ENCODE data around the gene GATA2.

Gene GATA2

GRCh38 chr3:128456776-128457715 lies 36.0 kb downstream of the GATA2 start:
- DNase-seq (ENCODE audit: low read depth, low spot score) = no peak

GRCh38 chr3:128455786-128456748 lies 36.9 kb downstream of the GATA2 start:
- no peak for DNase-seq (ENCODE audit: low read depth, low spot score)

GRCh38 chr3:128455116-128455515 lies 37.9 kb downstream of the GATA2 start:
- no peak for DNase-seq (ENCODE audit: low read depth, low spot score)

- DNase-seq (ENCODE audit: low read depth, low spot score) = no peak
Observed at GRCh38 chr3:128454310-128454618, 38.7 kb downstream of the GATA2 start.

GRCh38 chr3:128453501-128454309 lies 39.3 kb downstream of the GATA2 start:
- DNase-seq (ENCODE audit: low read depth, low spot score) = no peak

GRCh38 chr3:128452678-128453275 lies 40.2 kb downstream of the GATA2 start:
- no peak for DNase-seq (ENCODE audit: low read depth, low spot score)

- DNase-seq (ENCODE audit: low read depth, low spot score) = no peak
Observed at GRCh38 chr3:128452120-128452519, 40.9 kb downstream of the GATA2 start.

GRCh38 chr3:128449111-128449638 lies 43.8 kb downstream of the GATA2 start:
- no peak for DNase-seq (ENCODE audit: low read depth, low spot score)

- no peak for DNase-seq (ENCODE audit: low read depth, low spot score)
Observed at GRCh38 chr3:128448491-128448890, 44.5 kb downstream of the GATA2 start.

GRCh38 chr3:128447561-128448013 lies 45.4 kb downstream of the GATA2 start:
- no peak for DNase-seq (ENCODE audit: low read depth, low spot score)

GRCh38 chr3:128446821-128447220 lies 46.2 kb downstream of the GATA2 start:
- DNase-seq (ENCODE audit: low read depth, low spot score) = no peak

- DNase-seq (ENCODE audit: low read depth, low spot score) = no peak
Observed at GRCh38 chr3:128445357-128445756, 47.6 kb downstream of the GATA2 start.

GRCh38 chr3:128443771-128444170 lies 49.2 kb downstream of the GATA2 start:
- DNase-seq (ENCODE audit: low read depth, low spot score) = no peak

- DNase-seq (ENCODE audit: low read depth, low spot score) = no peak
Observed at GRCh38 chr3:128442949-128443348, 50.1 kb downstream of the GATA2 start.

GRCh38 chr3:128442070-128442469 lies 50.9 kb downstream of the GATA2 start:
- DNase-seq (ENCODE audit: low read depth, low spot score) = no peak

- DNase-seq (ENCODE audit: low read depth, low spot score) = no peak
Observed at GRCh38 chr3:128439226-128439625, 53.8 kb downstream of the GATA2 start.

GRCh38 chr3:128438488-128439072 lies 54.4 kb downstream of the GATA2 start:
- no peak for DNase-seq (ENCODE audit: low read depth, low spot score)

- DNase-seq (ENCODE audit: low read depth, low spot score) = no peak
Observed at GRCh38 chr3:128436214-128436613, 56.8 kb downstream of the GATA2 start.

- no peak for DNase-seq (ENCODE audit: low read depth, low spot score)
Observed at GRCh38 chr3:128435561-128435960, 57.4 kb downstream of the GATA2 start.

- no peak for DNase-seq (ENCODE audit: low read depth, low spot score)
Observed at GRCh38 chr3:128435058-128435457, 57.9 kb downstream of the GATA2 start.
